Liver (tissue), 9 donors: Measurements from ENCODE around the gene TLR5. TPM values are rescaled to one million over a fixed set of nuclear protein-coding genes. Genes with fewer than 3 reads are reported as not detected.

Experiments
- DNase-seq: peaks from one replicate; pipeline ENCODE4 v3.0.0-alpha.2; 2017; ENCODE audit warnings: low spot score
- H3K27ac ChIP-seq, 2 donors: one replicate each; pipeline ENCODE4 v1.7.0; 2013; ENCODE audit warnings: inconsistent platforms in 2 of 2, low read length in 2 of 2, control low read depth in 1 of 2, low read depth in 1 of 2, mild to moderate bottlenecking in 1 of 2
- H3K27me3 ChIP-seq, 4 donors: one replicate each; pipeline versions ENCODE4 v1.6.1 to v1.7.0; 2013; ENCODE audit warnings: low read length in 3 of 4, inconsistent platforms in 1 of 4, mild to moderate bottlenecking in 1 of 4, moderate library complexity in 1 of 4; ENCODE audit not compliant: control insufficient read depth in 4 of 4, insufficient read depth in 4 of 4
- H3K36me3 ChIP-seq, 4 donors: one replicate each; pipeline versions ENCODE4 v1.6.1 to v1.7.0; 2013; ENCODE audit warnings: low read length in 3 of 4, mild to moderate bottlenecking in 3 of 4, low read depth in 1 of 4, moderate library complexity in 1 of 4; ENCODE audit not compliant: control insufficient read depth in 4 of 4, insufficient read depth in 3 of 4
- H3K4me1 ChIP-seq, 4 donors: one replicate each; pipeline versions ENCODE4 v1.6.1 to v1.7.0; 2013; ENCODE audit warnings: low read length in 3 of 4, mild to moderate bottlenecking in 3 of 4, moderate library complexity in 1 of 4; ENCODE audit not compliant: control insufficient read depth in 4 of 4, insufficient read depth in 4 of 4
- H3K4me3 ChIP-seq, 3 donors: one replicate each; pipeline versions ENCODE4 v1.6.1 to v1.7.0; 2013; ENCODE audit warnings: low read length in 3 of 3, control low read depth in 1 of 3, low read depth in 1 of 3, mild to moderate bottlenecking in 1 of 3
- H3K9ac ChIP-seq, 2 donors: one replicate each; pipeline ENCODE4 v1.7.0; 2013; ENCODE audit warnings: low read length in 2 of 2, mild to moderate bottlenecking in 2 of 2, moderate library complexity in 2 of 2, control low read depth in 1 of 2, low read depth in 1 of 2
- H3K9me3 ChIP-seq, 4 donors: one replicate each; pipeline versions ENCODE4 v1.6.1 to v1.7.0; 2013; ENCODE audit warnings: low read length in 3 of 4; ENCODE audit not compliant: control insufficient read depth in 4 of 4
- EGR1 ChIP-seq, 2 donors: IDR thresholded peaks; 2 replicates each; pipeline ENCODE4 v1.6.1; 2016 to 2018; ENCODE audit warnings: antibody characterized with exemption in 2 of 2, low read depth in 2 of 2
- FOXA1 ChIP-seq: IDR thresholded peaks from 2 replicates; pipeline ENCODE4 v1.6.1; 2016; ENCODE audit warnings: antibody characterized with exemption
- FOXA2 ChIP-seq: IDR thresholded peaks from 2 replicates; pipeline ENCODE4 v1.6.1; 2016; ENCODE audit warnings: antibody characterized with exemption
- GABPA ChIP-seq, 2 donors: IDR thresholded peaks in 1 of 2; conservative IDR thresholded peaks in 1 of 2; 2 replicates each; pipeline ENCODE4 v1.6.1; 2016; ENCODE audit warnings: antibody characterized with exemption in 2 of 2, mild to moderate bottlenecking in 1 of 2, moderate library complexity in 1 of 2
- HNF4A ChIP-seq, 2 donors: conservative IDR thresholded peaks; 2 replicates each; pipeline ENCODE4 v1.6.1; 2016; ENCODE audit warnings: antibody characterized with exemption in 2 of 2, mild to moderate bottlenecking in 2 of 2
- HNF4G ChIP-seq: IDR thresholded peaks from 2 replicates; pipeline ENCODE4 v1.6.1; 2016; ENCODE audit warnings: antibody characterized with exemption
- JUND ChIP-seq, 2 donors: IDR thresholded peaks; 2 replicates each; pipeline ENCODE4 v1.6.1; 2016; ENCODE audit warnings: antibody characterized with exemption in 2 of 2
- NR2F2 ChIP-seq: IDR thresholded peaks from 2 replicates; pipeline ENCODE4 v1.6.1; 2016; ENCODE audit warnings: antibody characterized with exemption
- RAD21 ChIP-seq, 2 donors: IDR thresholded peaks; 2 replicates each; pipeline ENCODE4 v1.6.1; 2016; ENCODE audit warnings: antibody characterized with exemption in 2 of 2, mild to moderate bottlenecking in 2 of 2
- REST ChIP-seq: IDR thresholded peaks from 2 replicates; pipeline ENCODE4 v1.6.1; 2016; ENCODE audit warnings: antibody characterized with exemption, mild to moderate bottlenecking
- RXRA ChIP-seq, 2 donors: IDR thresholded peaks; 2 replicates each; pipeline ENCODE4 v1.6.1; 2017 to 2018; ENCODE audit warnings: antibody characterized with exemption in 2 of 2, mild to moderate bottlenecking in 1 of 2
- SP1 ChIP-seq: IDR thresholded peaks from 2 replicates; pipeline ENCODE4 v1.6.1; 2018; ENCODE audit warnings: antibody characterized with exemption, mild to moderate bottlenecking
- TAF1 ChIP-seq: conservative IDR thresholded peaks from 2 replicates; pipeline ENCODE4 v1.6.1; 2016; ENCODE audit warnings: antibody characterized with exemption, mild to moderate bottlenecking
- YY1 ChIP-seq: IDR thresholded peaks from 2 replicates; pipeline ENCODE4 v1.6.1; 2016; ENCODE audit warnings: antibody characterized with exemption, mild to moderate bottlenecking
- whole genome bisulfite sequencing: extraction: QIAGEN DNeasy Blood & Tissue Kit; methylation state at CpG from one replicate; pipeline ENCODE4 v1.1.7; 2013; 5-methylcytosine and 5-hydroxymethylcytosine counted together
- polyA plus RNA-seq, 2 donors: library from polyadenylated mRNA; stranded (reverse) in 1 of 2; unstranded in 1 of 2; fragments of 200-250 nt in 1 of 2; fragments of >200 nt in 1 of 2; fragmentation: Nextera tagmentation in 1 of 2; extraction: Ambion mirVana in 1 of 2; gene quantifications; one replicate each; pipeline versions ENCODE4 v1.2.1 to v1.2.3, GENCODE V29; 2013 to 2015
- total RNA-seq, 2 donors: library from RNA; depleted of rRNA; stranded (reverse); fragments of >200 nt; gene quantifications; one replicate each; pipeline ENCODE4 v1.2.3, GENCODE V29; 2014
- TF ChIP-seq, protein P1 (sequence below): fragments of 150-350 bp; IDR thresholded peaks from 2 replicates; pipeline ENCODE4 v1.5.1; 2017; ENCODE audit warnings: improper control_type of control experiment, low read depth, low read length; ENCODE audit not compliant: missing input control
- TF ChIP-seq, protein P2 (sequence below): IDR thresholded peaks from 2 replicates; pipeline ENCODE4 v1.6.1; 2016; ENCODE audit warnings: antibody characterized with exemption
- TF ChIP-seq, protein P3 (sequence below): IDR thresholded peaks from 2 replicates; pipeline ENCODE4 v1.6.1; 2016; ENCODE audit warnings: antibody characterized with exemption
- donor health status: healthy.
- donor health status: healthy.
- donor health status: healthy.
- donor health status: healthy.
- donor health status: healthy.

TLR5 gene
- total and polyA plus RNA-seq, 4 donors: 0.93 to 2.4 (median 1.5) TPM

- H3K4me1 ChIP-seq: peaks cover 2 to 21% (median 13%) of the 10 kb centered on the region in 4 donors
- 84% methylated on average over 2 of the region's 2 CpGs for WGBS
- H3K27ac ChIP-seq: no peak overlapping the region
These were observed 7.0 kb downstream of the TLR5 start for GRCh38 chr1:223136086-223136485.

More at GRCh38 chr1:223136086-223136485, 7.0 kb downstream of the TLR5 start:
- no peak for DNase-seq
- Histone ChIP-seq H3K27me3 (no peaks in the 10 kb centered on the region), H3K36me3 (no peaks in the 10 kb centered on the region), H3K4me3 (no peak overlapping the region), H3K9ac (no peak overlapping the region), H3K9me3 (no peaks in the 10 kb centered on the region)
- TF ChIP-seq, protein P1, sequence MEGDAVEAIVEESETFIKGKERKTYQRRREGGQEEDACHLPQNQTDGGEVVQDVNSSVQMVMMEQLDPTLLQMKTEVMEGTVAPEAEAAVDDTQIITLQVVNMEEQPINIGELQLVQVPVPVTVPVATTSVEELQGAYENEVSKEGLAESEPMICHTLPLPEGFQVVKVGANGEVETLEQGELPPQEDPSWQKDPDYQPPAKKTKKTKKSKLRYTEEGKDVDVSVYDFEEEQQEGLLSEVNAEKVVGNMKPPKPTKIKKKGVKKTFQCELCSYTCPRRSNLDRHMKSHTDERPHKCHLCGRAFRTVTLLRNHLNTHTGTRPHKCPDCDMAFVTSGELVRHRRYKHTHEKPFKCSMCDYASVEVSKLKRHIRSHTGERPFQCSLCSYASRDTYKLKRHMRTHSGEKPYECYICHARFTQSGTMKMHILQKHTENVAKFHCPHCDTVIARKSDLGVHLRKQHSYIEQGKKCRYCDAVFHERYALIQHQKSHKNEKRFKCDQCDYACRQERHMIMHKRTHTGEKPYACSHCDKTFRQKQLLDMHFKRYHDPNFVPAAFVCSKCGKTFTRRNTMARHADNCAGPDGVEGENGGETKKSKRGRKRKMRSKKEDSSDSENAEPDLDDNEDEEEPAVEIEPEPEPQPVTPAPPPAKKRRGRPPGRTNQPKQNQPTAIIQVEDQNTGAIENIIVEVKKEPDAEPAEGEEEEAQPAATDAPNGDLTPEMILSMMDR: no peak
- TF ChIP-seq RXRA (IDR thresholded peaks at IDR 0.05) (no peak), SP1 (no peak), GABPA (IDR thresholded peaks at IDR 0.05 in 1 of 2, conservative IDR thresholded peaks at IDR 0.05 in 1 of 2) (no peak), HNF4A (conservative IDR thresholded peaks at IDR 0.05) (no peak), EGR1 (IDR thresholded peaks at IDR 0.05; ENCODE audit: low read depth in 2 of 2) (no peak), HNF4G (no peak), RAD21 (IDR thresholded peaks at IDR 0.05) (no peak), FOXA2 (no peak), NR2F2 (no peak), JUND (IDR thresholded peaks at IDR 0.05) (no peak), TAF1 (no peak), REST (no peak), YY1 (no peak), FOXA1 (no peak)
- TF ChIP-seq, protein P2, sequence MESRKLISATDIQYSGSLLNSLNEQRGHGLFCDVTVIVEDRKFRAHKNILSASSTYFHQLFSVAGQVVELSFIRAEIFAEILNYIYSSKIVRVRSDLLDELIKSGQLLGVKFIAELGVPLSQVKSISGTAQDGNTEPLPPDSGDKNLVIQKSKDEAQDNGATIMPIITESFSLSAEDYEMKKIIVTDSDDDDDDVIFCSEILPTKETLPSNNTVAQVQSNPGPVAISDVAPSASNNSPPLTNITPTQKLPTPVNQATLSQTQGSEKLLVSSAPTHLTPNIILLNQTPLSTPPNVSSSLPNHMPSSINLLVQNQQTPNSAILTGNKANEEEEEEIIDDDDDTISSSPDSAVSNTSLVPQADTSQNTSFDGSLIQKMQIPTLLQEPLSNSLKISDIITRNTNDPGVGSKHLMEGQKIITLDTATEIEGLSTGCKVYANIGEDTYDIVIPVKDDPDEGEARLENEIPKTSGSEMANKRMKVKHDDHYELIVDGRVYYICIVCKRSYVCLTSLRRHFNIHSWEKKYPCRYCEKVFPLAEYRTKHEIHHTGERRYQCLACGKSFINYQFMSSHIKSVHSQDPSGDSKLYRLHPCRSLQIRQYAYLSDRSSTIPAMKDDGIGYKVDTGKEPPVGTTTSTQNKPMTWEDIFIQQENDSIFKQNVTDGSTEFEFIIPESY: no peak
- TF ChIP-seq, protein P3, sequence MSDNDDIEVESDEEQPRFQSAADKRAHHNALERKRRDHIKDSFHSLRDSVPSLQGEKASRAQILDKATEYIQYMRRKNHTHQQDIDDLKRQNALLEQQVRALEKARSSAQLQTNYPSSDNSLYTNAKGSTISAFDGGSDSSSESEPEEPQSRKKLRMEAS: no peak
